Stomach smooth muscle (tissue), 2 donors: Measurements from ENCODE around the gene PHGDH.

ENCODE experiments used
- H3K27ac ChIP-seq: one replicate; pipeline ENCODE4 v1.7.0; 2013; ENCODE audit warnings: mild to moderate bottlenecking, low read length, inconsistent platforms
- H3K27me3 ChIP-seq, 2 donors: one replicate each; pipeline ENCODE4 v1.7.0; 2013; ENCODE audit warnings: low read length in 2 of 2; ENCODE audit not compliant: insufficient read depth in 2 of 2, control insufficient read depth in 1 of 2
- H3K36me3 ChIP-seq, 2 donors: one replicate each; pipeline ENCODE4 v1.7.0; 2013; ENCODE audit warnings: low read length in 2 of 2; ENCODE audit not compliant: control insufficient read depth in 2 of 2, insufficient read depth in 2 of 2
- H3K4me1 ChIP-seq: one replicate; pipeline ENCODE4 v1.7.0; 2013; ENCODE audit warnings: low read length; ENCODE audit not compliant: control insufficient read depth, insufficient read depth
- H3K4me3 ChIP-seq, 2 donors: one replicate each; pipeline ENCODE4 v1.7.0; 2013; ENCODE audit warnings: low read length in 2 of 2
- H3K9ac ChIP-seq, 2 donors: one replicate each; pipeline ENCODE4 v1.7.0; 2013; ENCODE audit warnings: low read length in 2 of 2, mild to moderate bottlenecking in 1 of 2
- H3K9me3 ChIP-seq, 2 donors: one replicate each; pipeline ENCODE4 v1.7.0; 2013; ENCODE audit warnings: low read length in 2 of 2; ENCODE audit not compliant: control insufficient read depth in 2 of 2
- donor health status: healthy.
- donor health status: Pancreatic carcinoma.

PHGDH gene

GRCh38 chr1:119762953-119763352, 51.2 kb downstream of the PHGDH start:
- Histone ChIP-seq H3K36me3 (no peaks in the 10 kb centered on the region), H3K4me3 (no peak overlapping the region), H3K9me3 (peaks cover 0 to 4% of the 10 kb centered on the region in 2 donors), H3K27ac (no peak overlapping the region), H3K4me1 (peaks cover 13% of the 10 kb centered on the region), H3K27me3 (no peaks in the 10 kb centered on the region), H3K9ac (no peak overlapping the region)

DNA sequence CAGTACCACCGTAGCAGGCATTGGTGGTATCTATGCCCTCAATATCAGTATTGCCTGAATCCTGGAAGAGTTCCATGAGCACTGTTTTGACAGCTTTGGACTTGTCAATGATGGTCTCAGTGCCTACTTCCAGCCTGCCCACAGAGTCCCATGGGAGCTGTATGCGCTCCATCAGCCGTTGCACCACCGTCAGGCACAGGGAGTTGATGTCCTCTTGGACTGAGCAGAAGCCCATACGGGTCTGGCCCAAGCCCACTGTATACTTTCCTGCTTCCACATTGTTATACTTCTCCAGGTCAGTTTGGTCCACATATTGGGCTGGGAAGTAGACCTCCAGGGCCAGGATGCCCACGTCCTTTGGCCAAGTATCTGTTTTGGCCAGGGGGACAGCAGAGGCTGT, 52.5 kb downstream of the PHGDH start:
- peaks cover 18% of the 10 kb centered on the region for H3K4me1 ChIP-seq
- no peak overlapping the region for H3K27ac ChIP-seq
- no peaks in the 10 kb centered on the region for H3K36me3 ChIP-seq
- peaks cover 0 to 4% of the 10 kb centered on the region in 2 donors for H3K9me3 ChIP-seq
- no peaks in the 10 kb centered on the region for H3K27me3 ChIP-seq
- H3K4me3 ChIP-seq, result no peak overlapping the region
- no peak overlapping the region for H3K9ac ChIP-seq

GRCh38 chr1:119766374-119766794, 54.6 kb downstream of the PHGDH start:
- H3K27ac ChIP-seq, result no peak overlapping the region
- peaks cover 0 to 4% of the 10 kb centered on the region in 2 donors for H3K9me3 ChIP-seq
- peaks cover 18% of the 10 kb centered on the region for H3K4me1 ChIP-seq
- no peak overlapping the region for H3K4me3 ChIP-seq
- no peak overlapping the region for H3K9ac ChIP-seq
- H3K27me3 ChIP-seq, result no peaks in the 10 kb centered on the region
- H3K36me3 ChIP-seq, result no peaks in the 10 kb centered on the region

- no peaks in the 10 kb centered on the region for H3K36me3 ChIP-seq
- no peak overlapping the region for H3K4me3 ChIP-seq
- peaks cover 18% of the 10 kb centered on the region for H3K4me1 ChIP-seq
- H3K9ac ChIP-seq, result no peak overlapping the region
- peaks cover 0 to 4% of the 10 kb centered on the region in 2 donors for H3K9me3 ChIP-seq
- H3K27ac ChIP-seq, result no peak overlapping the region
- H3K27me3 ChIP-seq, result no peaks in the 10 kb centered on the region
Measured at GRCh38 chr1:119767486-119767885, 55.8 kb downstream of the PHGDH start.

DNA sequence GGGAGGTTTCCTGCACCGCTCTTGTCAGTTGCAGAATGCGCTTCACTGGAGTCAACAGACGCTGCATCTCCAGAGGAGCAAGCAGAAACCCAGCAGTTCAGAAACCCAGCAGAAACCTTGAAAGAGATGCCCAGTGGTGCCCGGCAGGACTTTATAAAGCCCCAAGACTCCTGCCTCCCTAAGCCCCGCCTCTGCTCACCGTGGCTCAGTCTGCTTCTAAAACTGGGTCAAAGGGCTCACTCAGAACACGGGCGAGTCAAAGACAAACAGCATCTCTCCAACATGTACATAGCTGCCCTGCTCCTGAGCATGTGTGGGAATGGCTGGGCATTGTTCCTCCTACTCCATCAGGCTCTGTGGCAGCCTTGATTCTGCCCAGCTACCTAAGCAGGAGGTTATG, 57.0 kb downstream of the PHGDH start, which contains the start of gene HMGCS2:
Gene HMGCS2, minus strand, starts transcription at position 128 of the 400 bp plus-strand sequence. Its CDS starts 61 bp downstream, at position 67.
- H3K4me1 ChIP-seq, result peaks cover 18% of the 10 kb centered on the region
- H3K9ac ChIP-seq, result no peak within 1 kb of the TSS
- H3K27me3 ChIP-seq, result no peaks in the 10 kb centered on the region
- H3K36me3 ChIP-seq, result no peaks in the 10 kb centered on the region
- H3K4me3 ChIP-seq, result no peak within 1 kb of the TSS
- H3K9me3 ChIP-seq, result peaks cover 0 to 4% of the 10 kb centered on the region in 2 donors
- no peak within 1 kb of the TSS for H3K27ac ChIP-seq

DNA sequence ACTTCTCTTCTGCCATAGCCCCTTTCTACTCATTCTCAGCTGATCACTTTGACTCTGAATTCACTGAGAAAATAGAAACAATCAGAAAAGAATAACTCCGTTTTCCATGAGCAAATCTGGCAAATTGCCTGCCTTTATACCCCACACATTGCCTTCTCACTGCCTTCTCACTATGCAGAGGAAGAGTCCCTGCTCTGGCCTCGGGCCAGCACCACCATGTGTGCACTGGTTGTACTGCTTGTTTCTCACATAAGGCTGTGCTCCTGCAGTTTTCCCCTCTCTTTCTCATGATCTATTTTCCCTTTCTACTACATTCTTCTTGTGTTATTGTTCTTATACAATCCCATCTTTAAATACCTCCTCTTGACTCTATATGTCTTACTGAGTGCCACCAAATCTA, 59.3 kb downstream of the PHGDH start:
- H3K4me3 ChIP-seq, result no peak overlapping the region
- H3K4me1 ChIP-seq, result peaks cover 15% of the 10 kb centered on the region
- H3K27me3 ChIP-seq, result no peaks in the 10 kb centered on the region
- no peaks in the 10 kb centered on the region for H3K36me3 ChIP-seq
- no peaks in the 10 kb centered on the region for H3K9me3 ChIP-seq
- H3K9ac ChIP-seq, result no peak overlapping the region
- no peak overlapping the region for H3K27ac ChIP-seq

DNA sequence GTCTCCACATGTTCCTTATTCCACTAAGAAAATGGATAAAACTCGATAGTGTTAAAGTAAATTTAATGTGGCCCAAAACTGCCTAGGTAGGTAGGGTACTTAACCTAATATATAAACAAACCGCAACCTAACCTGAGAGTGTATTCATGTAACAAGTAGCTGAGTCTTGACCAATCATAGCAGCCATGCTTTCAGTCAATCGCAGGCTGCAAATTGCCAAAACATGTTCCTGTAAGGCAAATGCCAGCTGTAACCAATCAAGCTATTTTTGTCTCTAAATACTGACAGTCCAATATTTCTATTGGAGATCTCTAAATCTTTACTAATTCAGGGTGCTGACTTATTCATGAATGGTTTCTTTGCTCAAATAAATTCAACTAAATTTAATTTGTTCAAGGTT, 60.0 kb downstream of the PHGDH start:
- no peak overlapping the region for H3K9ac ChIP-seq
- no peaks in the 10 kb centered on the region for H3K27me3 ChIP-seq
- H3K27ac ChIP-seq, result no peak overlapping the region
- H3K4me3 ChIP-seq, result no peak overlapping the region
- no peaks in the 10 kb centered on the region for H3K36me3 ChIP-seq
- peaks cover 7% of the 10 kb centered on the region for H3K4me1 ChIP-seq
- no peaks in the 10 kb centered on the region for H3K9me3 ChIP-seq

GRCh38 chr1:119772298-119772697, 60.6 kb downstream of the PHGDH start:
- Histone ChIP-seq H3K4me3 (no peak overlapping the region), H3K4me1 (peaks cover 6% of the 10 kb centered on the region), H3K9ac (no peak overlapping the region), H3K9me3 (no peaks in the 10 kb centered on the region), H3K27ac (no peak overlapping the region), H3K27me3 (no peaks in the 10 kb centered on the region), H3K36me3 (no peaks in the 10 kb centered on the region)

DNA sequence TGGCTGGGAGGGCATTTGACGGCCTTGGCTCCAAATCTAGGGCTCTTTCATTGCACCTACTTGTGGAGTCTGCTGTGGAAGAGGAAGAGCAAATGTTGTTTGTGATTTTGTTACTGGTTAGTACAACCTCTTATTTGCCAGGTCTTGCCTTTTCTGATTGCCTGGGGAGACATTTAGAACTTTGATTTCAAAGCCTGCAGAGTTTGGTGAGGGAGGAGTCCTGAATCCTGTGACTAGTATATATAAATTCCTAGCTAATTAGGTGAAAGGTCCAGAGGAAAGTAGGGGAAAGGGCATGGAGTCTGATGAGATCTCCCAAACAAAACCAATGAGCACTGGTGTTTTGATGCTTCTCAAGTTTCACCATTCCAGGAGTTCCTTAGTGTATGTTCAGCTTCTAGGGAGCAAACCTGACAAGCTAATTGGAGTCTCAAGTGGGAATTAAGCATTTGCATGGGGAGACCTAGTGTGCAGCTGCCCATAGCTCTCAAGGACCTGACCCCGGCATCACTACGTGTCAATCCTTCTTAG, 62.0 kb downstream of the PHGDH start:
- H3K9ac ChIP-seq, result no peak overlapping the region
- H3K9me3 ChIP-seq, result no peaks in the 10 kb centered on the region
- H3K27ac ChIP-seq, result no peak overlapping the region
- H3K27me3 ChIP-seq, result no peaks in the 10 kb centered on the region
- peaks cover 3% of the 10 kb centered on the region for H3K4me1 ChIP-seq
- H3K36me3 ChIP-seq, result no peaks in the 10 kb centered on the region
- no peak overlapping the region for H3K4me3 ChIP-seq

- Histone ChIP-seq H3K4me1 (peaks cover 6% of the 10 kb centered on the region), H3K36me3 (no peaks in the 10 kb centered on the region), H3K9ac (no peak overlapping the region), H3K4me3 (no peak overlapping the region), H3K27me3 (no peaks in the 10 kb centered on the region), H3K9me3 (no peaks in the 10 kb centered on the region), H3K27ac (no peak overlapping the region)
Measured at GRCh38 chr1:119774746-119775490, 63.2 kb downstream of the PHGDH start.

DNA sequence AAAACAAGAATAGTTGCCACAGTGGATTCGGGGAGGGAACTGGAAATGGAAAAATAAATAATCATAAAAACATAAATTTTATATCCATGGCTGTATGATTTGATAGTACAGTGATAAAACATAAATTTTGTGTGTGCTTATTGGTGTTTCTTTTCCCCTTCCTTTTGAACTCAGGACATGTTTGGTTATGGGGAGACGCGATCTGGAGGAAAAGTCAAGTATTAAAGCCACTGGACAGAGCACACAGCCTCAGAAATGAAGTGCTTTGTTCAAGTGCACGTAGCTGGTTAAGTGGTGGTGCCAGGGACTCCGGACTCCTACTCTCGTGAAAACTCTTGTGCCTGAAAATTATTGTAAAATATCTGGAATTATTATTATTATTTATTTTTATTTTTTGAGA, 66.6 kb downstream of the PHGDH start:
- Histone ChIP-seq H3K27me3 (no peaks in the 10 kb centered on the region), H3K9me3 (no peaks in the 10 kb centered on the region), H3K4me1 (peaks cover 7% of the 10 kb centered on the region), H3K27ac (no peak overlapping the region), H3K9ac (no peak overlapping the region), H3K36me3 (no peaks in the 10 kb centered on the region), H3K4me3 (no peak overlapping the region)
